ENCODE results near the gene MGMT. TPM values are rescaled to one million over a fixed set of nuclear protein-coding genes. Genes with fewer than 3 reads are reported as not detected.

Gene MGMT
- total and polyA plus RNA-seq, 3 donors from 2014 or later = 32.8 to 40.7 (median 37.9) TPM

DNA sequence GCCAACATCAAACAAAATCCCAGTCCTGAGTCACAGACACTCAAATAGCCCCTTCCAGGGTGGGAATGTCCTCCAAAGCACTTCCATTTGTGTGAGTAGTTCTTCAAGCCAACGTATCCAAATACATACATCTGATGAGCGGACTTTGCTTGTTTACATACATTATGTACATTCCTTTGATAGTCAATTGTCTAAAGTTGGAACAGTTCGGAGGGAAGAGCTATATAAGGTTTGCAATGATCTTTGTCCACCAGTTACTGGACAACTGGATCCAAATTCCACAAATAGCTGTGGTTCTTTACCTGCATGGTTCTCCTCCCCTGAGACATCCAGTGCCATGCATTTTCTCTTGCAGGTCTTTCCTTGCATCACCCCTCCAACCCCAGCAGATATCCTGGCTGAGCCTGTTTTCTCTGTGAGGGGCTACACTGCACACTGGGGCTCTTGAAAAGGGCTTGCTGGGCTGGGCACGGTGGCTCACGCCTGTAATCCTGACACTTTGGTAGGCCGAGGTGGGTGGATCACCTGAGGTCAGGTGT, 4.7 kb upstream of the MGMT start:
- Histone ChIP-seq H3K36me3 (ENCODE audit: low read depth, missing control alignments) (no peaks in the 10 kb centered on the region), H3K9me3 (no peaks in the 10 kb centered on the region), H3K27ac (no peak overlapping the region), H3K4me3 (no peak overlapping the region), H3K27me3 (no peaks in the 10 kb centered on the region), H3K4me1 (no peaks in the 10 kb centered on the region)
- 91 to 93% methylated on average over 5 to 6 of the region's 6 CpGs for WGBS, 2 donors
- intact Hi-C loops (cut with DNase I; ENCODE audit: low total_unique reads) = no loop called here
- TF ChIP-seq, protein P1, sequence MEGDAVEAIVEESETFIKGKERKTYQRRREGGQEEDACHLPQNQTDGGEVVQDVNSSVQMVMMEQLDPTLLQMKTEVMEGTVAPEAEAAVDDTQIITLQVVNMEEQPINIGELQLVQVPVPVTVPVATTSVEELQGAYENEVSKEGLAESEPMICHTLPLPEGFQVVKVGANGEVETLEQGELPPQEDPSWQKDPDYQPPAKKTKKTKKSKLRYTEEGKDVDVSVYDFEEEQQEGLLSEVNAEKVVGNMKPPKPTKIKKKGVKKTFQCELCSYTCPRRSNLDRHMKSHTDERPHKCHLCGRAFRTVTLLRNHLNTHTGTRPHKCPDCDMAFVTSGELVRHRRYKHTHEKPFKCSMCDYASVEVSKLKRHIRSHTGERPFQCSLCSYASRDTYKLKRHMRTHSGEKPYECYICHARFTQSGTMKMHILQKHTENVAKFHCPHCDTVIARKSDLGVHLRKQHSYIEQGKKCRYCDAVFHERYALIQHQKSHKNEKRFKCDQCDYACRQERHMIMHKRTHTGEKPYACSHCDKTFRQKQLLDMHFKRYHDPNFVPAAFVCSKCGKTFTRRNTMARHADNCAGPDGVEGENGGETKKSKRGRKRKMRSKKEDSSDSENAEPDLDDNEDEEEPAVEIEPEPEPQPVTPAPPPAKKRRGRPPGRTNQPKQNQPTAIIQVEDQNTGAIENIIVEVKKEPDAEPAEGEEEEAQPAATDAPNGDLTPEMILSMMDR (IDR thresholded peaks at IDR 0.05) = no peak
- TF ChIP-seq POLR2A (IDR thresholded peaks at IDR 0.05) = no peak
- no peak for DNase-seq

DNA sequence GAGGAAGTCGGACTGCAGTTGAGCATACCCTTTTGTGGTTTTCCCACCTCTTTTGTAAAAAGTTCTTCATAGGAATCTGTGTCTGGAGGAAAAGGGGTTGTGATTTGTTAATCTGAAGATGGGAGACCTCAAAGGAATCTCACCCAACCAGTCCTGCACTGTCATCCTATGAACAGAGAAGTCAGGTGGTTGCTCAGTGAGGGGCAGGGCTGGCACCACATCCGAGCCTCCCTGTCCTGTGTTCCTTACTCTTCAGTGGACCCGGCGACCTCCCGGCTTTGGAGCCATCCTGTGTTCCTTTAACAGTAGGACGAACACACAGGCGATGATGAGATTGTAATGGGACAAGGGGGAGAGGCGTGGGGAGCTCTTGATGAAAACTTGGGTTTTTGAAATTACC, 2.8 kb upstream of the MGMT start:
- Histone ChIP-seq H3K27me3 (no peaks in the 10 kb centered on the region), H3K27ac (no peak overlapping the region), H3K9me3 (no peaks in the 10 kb centered on the region), H3K4me1 (peaks cover 7% of the 10 kb centered on the region), H3K4me3 (no peak overlapping the region), H3K36me3 (ENCODE audit: low read depth, missing control alignments) (no peaks in the 10 kb centered on the region)
- DNase-seq = no peak
- intact Hi-C loops (cut with DNase I; ENCODE audit: low total_unique reads) = no loop called here
- no peak for TF ChIP-seq POLR2A (IDR thresholded peaks at IDR 0.05)
- TF ChIP-seq, protein P1 (IDR thresholded peaks at IDR 0.05) = no peak
- 93 to 97% methylated on average over 8 of the region's 8 CpGs for WGBS, 2 donors

DNA sequence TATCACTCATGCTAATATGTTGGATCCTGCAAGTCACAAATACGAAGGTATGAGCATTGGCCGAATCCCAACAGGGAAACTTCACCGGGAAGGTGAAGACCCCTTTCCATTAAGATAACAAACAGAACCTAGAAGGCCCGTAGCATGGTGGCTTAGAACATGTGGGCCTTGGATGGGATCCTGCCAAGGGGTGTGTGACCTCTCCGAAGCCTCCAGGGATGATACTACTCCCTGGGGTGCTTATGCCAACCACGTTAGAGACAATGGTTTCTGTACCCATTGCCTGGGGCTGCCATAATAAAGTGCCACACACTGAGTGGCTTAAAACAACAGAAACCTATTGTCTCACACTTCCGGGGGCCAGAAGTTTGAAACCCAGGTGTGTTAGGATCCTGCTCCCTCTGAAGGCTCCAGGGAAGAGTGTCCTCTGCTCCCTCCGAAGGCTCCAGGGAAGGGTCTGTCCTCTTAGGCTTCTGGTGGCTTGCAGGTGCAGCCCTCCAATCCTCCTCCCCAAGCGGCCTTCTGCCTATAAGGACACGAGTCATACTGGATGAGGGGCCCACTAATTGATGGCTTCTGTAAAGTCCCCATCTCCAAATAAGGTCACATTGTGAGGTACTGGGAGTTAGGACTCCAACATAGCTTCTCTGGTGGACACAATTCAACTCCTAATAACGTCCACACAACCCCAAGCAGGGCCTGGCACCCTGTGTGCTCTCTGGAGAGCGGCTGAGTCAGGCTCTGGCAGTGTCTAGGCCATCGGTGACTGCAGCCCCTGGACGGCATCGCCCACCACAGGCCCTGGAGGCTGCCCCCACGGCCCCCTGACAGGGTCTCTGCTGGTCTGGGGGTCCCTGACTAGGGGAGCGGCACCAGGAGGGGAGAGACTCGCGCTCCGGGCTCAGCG, 992 bp upstream of the MGMT start:
- Histone ChIP-seq H3K27me3 (no peaks in the 10 kb centered on the region), H3K4me1 (peaks cover 7% of the 10 kb centered on the region), H3K27ac (peak overlapping the region; percentile 48 to 73), H3K36me3 (ENCODE audit: low read depth, missing control alignments) (no peaks in the 10 kb centered on the region), H3K4me3 (peak overlapping the region; percentile 77 to 81), H3K9me3 (no peaks in the 10 kb centered on the region)
- DNase-seq = no peak
- no peak for TF ChIP-seq POLR2A (IDR thresholded peaks at IDR 0.05)
- TF ChIP-seq, protein P1 (IDR thresholded peaks at IDR 0.05) = no peak
- intact Hi-C loops (cut with DNase I; ENCODE audit: low total_unique reads) = no loop called here
- WGBS, 2 donors = 46 to 62% methylated on average over 15 to 21 of the region's 21 CpGs

DNA sequence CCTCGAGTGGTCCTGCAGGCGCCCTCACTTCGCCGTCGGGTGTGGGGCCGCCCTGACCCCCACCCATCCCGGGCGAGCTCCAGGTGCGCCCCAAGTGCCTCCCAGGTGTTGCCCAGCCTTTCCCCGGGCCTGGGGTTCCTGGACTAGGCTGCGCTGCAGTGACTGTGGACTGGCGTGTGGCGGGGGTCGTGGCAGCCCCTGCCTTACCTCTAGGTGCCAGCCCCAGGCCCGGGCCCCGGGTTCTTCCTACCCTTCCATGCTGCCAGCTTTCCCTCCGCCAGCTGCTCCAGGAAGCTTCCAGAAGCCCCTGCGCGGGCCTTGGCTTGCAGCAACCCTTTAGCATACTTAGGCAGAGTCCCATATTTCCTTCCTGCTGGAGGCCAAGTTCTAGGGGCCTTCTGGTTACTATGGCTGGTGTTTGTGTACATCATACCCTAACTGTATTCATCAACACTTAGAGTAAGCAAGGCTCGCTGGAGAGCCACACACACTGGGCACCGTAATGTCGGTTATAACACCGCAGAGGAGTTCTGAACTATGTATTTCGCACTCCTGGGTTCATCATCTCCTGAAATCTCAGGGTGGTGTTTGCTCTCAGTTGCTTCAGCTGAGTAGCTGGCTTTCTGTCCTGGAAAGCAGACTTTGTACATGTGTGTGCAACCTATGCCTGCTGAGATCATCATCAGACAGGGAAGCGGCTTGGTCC, 471 bp downstream of the MGMT start:
- Histone ChIP-seq H3K4me3 (peak overlapping the region; percentile 77 to 81), H3K27me3 (no peaks in the 10 kb centered on the region), H3K27ac (peak overlapping the region; percentile 83 to 84), H3K36me3 (ENCODE audit: low read depth, missing control alignments) (no peaks in the 10 kb centered on the region), H3K4me1 (peaks cover 7% of the 10 kb centered on the region), H3K9me3 (no peaks in the 10 kb centered on the region)
- TF ChIP-seq, protein P1 (IDR thresholded peaks at IDR 0.05) = no peak
- TF ChIP-seq POLR2A (IDR thresholded peaks at IDR 0.05) = no peak
- DNase-seq = peak; percentile 27
- intact Hi-C loops (cut with DNase I; ENCODE audit: low total_unique reads) = no loop called here
- 38 to 43% methylated on average over 8 to 14 of the region's 25 CpGs for WGBS, 2 donors

Measured in testis (tissue), 3 donors.